HL-60 (cell line): ENCODE data around the gene RPS29.

Experiments used
- DNase-seq, 2 experiments: peaks; one replicate each; pipeline ENCODE4 v3.0.0-alpha.2; 2010 to 2020; ENCODE audit warnings: low read depth in 1 of 2, low spot score in 1 of 2
- H3K27ac ChIP-seq: fragments of 250-450 bp; sonication (Bioruptor Pico); replicated peaks from 2 replicates; pipeline ENCODE4 v1.5.1; 2020; ENCODE audit warnings: mild to moderate bottlenecking, moderate library complexity
- H3K27me3 ChIP-seq: fragments of 250-450 bp; sonication (Bioruptor Pico); 2 replicates; pipeline ENCODE4 v1.5.1; 2021; ENCODE audit warnings: mild to moderate bottlenecking, moderate library complexity; ENCODE audit not compliant: insufficient read depth, poor library complexity, severe bottlenecking
- H3K4me3 ChIP-seq: replicated peaks from 2 replicates; pipeline ENCODE4 v1.5.1; 2011; ENCODE audit warnings: mild to moderate bottlenecking, control low read depth, low read length; ENCODE audit not compliant: insufficient read depth
- GABPA ChIP-seq: IDR thresholded peaks from 2 replicates; pipeline ENCODE4 v1.6.1; 2012; ENCODE audit warnings: low read depth
- POLR2AphosphoS5 ChIP-seq: IDR thresholded peaks from 2 replicates; pipeline ENCODE4 v1.6.1; 2012; ENCODE audit warnings: low read depth
- SPI1 ChIP-seq: IDR thresholded peaks from 2 replicates; pipeline ENCODE4 v1.6.1; 2012; ENCODE audit warnings: low read depth, mild to moderate bottlenecking, borderline replicate concordance
- TF ChIP-seq, protein P1 (sequence below): IDR thresholded peaks from one replicate; pipeline ENCODE4 v1.5.1; 2011; ENCODE audit warnings: low read length, control low read depth, inconsistent platforms; ENCODE audit not compliant: insufficient read depth
- TF ChIP-seq, protein P2 (sequence below): IDR thresholded peaks from 2 replicates; pipeline ENCODE4 v1.6.1; 2012; ENCODE audit warnings: low read depth; ENCODE audit not compliant: insufficient replicate concordance

The RPS29 gene

DNA sequence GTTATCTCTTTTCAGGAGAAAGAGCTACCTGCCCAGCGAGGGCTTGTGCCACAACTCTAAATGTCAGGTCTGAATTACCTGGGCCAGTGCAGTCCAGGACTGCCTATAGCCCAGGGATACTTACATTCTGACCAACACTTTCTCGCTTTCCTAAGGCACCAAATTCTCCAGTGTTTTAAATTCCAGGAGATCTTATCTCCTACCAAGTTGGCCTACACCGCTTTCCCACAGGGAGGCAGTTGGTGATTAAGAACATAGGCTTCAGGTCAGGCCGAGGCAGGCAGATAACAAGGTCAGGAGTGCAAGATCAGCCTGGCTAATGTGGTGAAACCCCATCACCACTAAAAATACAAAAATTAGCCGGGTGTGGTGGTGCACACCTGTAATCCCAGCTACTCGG, 41.1 kb downstream of the RPS29 start:
- TF ChIP-seq POLR2AphosphoS5 (no peak), SPI1 (no peak), GABPA (no peak)
- TF ChIP-seq, protein P1, sequence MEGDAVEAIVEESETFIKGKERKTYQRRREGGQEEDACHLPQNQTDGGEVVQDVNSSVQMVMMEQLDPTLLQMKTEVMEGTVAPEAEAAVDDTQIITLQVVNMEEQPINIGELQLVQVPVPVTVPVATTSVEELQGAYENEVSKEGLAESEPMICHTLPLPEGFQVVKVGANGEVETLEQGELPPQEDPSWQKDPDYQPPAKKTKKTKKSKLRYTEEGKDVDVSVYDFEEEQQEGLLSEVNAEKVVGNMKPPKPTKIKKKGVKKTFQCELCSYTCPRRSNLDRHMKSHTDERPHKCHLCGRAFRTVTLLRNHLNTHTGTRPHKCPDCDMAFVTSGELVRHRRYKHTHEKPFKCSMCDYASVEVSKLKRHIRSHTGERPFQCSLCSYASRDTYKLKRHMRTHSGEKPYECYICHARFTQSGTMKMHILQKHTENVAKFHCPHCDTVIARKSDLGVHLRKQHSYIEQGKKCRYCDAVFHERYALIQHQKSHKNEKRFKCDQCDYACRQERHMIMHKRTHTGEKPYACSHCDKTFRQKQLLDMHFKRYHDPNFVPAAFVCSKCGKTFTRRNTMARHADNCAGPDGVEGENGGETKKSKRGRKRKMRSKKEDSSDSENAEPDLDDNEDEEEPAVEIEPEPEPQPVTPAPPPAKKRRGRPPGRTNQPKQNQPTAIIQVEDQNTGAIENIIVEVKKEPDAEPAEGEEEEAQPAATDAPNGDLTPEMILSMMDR, result no peak
- TF ChIP-seq, protein P2, sequence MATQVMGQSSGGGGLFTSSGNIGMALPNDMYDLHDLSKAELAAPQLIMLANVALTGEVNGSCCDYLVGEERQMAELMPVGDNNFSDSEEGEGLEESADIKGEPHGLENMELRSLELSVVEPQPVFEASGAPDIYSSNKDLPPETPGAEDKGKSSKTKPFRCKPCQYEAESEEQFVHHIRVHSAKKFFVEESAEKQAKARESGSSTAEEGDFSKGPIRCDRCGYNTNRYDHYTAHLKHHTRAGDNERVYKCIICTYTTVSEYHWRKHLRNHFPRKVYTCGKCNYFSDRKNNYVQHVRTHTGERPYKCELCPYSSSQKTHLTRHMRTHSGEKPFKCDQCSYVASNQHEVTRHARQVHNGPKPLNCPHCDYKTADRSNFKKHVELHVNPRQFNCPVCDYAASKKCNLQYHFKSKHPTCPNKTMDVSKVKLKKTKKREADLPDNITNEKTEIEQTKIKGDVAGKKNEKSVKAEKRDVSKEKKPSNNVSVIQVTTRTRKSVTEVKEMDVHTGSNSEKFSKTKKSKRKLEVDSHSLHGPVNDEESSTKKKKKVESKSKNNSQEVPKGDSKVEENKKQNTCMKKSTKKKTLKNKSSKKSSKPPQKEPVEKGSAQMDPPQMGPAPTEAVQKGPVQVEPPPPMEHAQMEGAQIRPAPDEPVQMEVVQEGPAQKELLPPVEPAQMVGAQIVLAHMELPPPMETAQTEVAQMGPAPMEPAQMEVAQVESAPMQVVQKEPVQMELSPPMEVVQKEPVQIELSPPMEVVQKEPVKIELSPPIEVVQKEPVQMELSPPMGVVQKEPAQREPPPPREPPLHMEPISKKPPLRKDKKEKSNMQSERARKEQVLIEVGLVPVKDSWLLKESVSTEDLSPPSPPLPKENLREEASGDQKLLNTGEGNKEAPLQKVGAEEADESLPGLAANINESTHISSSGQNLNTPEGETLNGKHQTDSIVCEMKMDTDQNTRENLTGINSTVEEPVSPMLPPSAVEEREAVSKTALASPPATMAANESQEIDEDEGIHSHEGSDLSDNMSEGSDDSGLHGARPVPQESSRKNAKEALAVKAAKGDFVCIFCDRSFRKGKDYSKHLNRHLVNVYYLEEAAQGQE, result no peak
- H3K27me3 ChIP-seq, result peaks cover 6% of the 10 kb centered on the region
- no peak overlapping the region for H3K27ac ChIP-seq
- no peak for DNase-seq
- H3K4me3 ChIP-seq, result no peak overlapping the region

DNA sequence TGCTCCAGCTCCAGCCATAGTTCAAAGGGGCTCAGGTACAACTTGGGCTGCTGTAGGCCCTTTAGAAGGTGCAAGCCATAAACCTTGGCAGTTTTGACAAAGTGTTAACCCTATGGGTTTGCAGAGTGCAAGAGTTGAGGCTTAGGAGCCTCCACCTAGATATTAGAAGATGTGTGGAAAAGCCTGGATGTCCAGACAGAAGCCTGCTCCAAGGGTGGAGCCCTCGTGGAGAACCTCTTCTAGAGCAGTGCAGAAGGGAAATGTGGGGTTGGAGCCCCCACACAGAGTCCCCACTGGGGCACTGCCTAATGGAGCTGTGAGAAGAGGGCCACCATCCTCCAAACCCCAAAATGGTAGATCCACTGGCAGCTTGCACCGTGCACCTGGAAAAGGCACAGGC, 45.1 kb downstream of the RPS29 start:
- Histone ChIP-seq H3K27ac (no peak overlapping the region), H3K27me3 (no peaks in the 10 kb centered on the region), H3K4me3 (no peak overlapping the region)
- no peak for DNase-seq
- TF ChIP-seq, protein P1, result no peak
- no peak for TF ChIP-seq SPI1
- TF ChIP-seq POLR2AphosphoS5, result no peak
- no peak for TF ChIP-seq GABPA
- TF ChIP-seq, protein P2, result no peak

DNA sequence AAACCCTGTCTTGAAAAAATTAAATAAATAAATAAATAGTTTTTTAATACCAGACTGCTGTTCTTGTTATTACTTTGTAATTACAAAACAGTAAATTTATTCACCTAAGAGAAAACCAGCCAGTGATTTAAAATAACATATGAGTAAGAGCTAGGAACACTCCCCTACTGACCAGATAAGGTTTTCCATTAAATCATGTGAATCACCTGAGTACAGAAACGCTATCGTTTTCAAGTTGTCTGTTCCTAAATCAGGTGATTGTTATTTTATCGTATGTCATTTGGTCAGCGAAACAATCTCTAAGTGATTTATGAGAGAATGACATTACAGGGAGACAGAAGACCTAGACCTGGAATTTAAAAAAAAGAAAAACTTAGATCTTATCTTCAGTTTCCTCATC, 47.3 kb downstream of the RPS29 start:
- Histone ChIP-seq H3K27ac (no peak overlapping the region), H3K4me3 (no peak overlapping the region), H3K27me3 (no peaks in the 10 kb centered on the region)
- no peak for DNase-seq
- TF ChIP-seq POLR2AphosphoS5, result no peak
- TF ChIP-seq GABPA, result no peak
- no peak for TF ChIP-seq SPI1
- TF ChIP-seq, protein P2, result no peak
- TF ChIP-seq, protein P1, result no peak
